ENCODE results near the gene BIRC7.

The BIRC7 gene

GRCh38 chr20:63281742-63282665, 46.3 kb downstream of the BIRC7 start:
- DNase-seq (ENCODE audit: low read depth), result no peak

GRCh38 chr20:63282946-63283345, 47.2 kb downstream of the BIRC7 start:
- no peak for DNase-seq (ENCODE audit: low read depth)

DNA sequence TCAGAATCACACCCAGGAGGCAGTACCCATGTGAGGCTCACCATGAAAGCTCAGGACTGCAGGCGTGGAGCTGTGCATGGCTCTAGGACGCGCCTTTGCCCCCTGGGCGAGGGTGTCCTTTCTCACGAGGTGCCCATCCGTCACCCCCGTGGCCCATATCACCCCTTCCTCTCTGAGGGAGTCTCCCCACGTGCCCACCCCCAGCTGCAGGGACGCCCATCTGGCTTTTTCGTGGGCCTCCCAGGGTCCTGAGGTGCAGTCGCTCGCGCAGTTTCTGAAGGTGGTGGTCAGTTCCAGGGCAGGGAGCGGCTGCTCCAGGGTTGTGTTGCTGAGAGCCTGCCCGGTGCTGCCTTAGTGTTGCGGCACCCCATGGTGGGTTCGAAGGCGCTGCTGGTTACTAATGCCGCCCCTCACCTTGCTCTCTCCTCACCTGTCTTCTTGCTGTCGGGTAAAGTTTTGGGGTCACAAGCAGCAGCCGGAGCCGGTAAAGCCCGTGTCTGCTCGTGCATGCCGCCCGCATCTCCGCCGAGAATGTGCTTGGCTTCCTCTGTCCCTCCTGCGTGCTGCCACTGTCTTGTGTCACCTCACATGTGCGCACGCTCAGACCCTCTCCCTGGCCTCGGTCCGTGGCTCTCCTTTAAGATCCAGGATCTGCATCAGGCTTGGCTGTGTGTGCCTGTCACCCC, 47.8 kb downstream of the BIRC7 start:
- no peak for DNase-seq (ENCODE audit: low read depth)

DNA sequence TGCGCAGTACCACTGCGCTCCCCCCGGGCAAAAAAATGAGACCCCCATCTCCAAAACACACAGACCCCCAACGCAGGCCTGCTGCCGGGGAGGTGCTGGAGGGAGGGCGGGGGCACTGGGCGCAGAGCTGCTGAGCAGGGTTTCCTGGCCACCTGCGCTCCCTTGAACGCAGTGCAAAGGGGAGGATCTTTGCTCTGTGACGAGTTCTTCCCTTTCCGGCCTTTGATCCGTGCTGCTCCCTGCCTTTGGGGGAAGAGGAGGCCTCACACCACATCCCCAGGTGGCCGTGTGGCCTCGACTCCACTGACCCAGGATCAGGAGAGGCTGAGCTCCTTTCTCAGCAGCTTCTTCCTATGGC, 48.4 kb downstream of the BIRC7 start:
- no peak for DNase-seq (ENCODE audit: low read depth)

GRCh38 chr20:63284544-63284949, 48.8 kb downstream of the BIRC7 start:
- no peak for DNase-seq (ENCODE audit: low read depth)

- DNase-seq (ENCODE audit: low read depth), result no peak
Measured at GRCh38 chr20:63284981-63285524, 49.3 kb downstream of the BIRC7 start.

GRCh38 chr20:63285636-63286615, 50.2 kb downstream of the BIRC7 start:
- DNase-seq (ENCODE audit: low read depth), result no peak

GRCh38 chr20:63286781-63287696, 51.3 kb downstream of the BIRC7 start:
- no peak for DNase-seq (ENCODE audit: low read depth)

DNA sequence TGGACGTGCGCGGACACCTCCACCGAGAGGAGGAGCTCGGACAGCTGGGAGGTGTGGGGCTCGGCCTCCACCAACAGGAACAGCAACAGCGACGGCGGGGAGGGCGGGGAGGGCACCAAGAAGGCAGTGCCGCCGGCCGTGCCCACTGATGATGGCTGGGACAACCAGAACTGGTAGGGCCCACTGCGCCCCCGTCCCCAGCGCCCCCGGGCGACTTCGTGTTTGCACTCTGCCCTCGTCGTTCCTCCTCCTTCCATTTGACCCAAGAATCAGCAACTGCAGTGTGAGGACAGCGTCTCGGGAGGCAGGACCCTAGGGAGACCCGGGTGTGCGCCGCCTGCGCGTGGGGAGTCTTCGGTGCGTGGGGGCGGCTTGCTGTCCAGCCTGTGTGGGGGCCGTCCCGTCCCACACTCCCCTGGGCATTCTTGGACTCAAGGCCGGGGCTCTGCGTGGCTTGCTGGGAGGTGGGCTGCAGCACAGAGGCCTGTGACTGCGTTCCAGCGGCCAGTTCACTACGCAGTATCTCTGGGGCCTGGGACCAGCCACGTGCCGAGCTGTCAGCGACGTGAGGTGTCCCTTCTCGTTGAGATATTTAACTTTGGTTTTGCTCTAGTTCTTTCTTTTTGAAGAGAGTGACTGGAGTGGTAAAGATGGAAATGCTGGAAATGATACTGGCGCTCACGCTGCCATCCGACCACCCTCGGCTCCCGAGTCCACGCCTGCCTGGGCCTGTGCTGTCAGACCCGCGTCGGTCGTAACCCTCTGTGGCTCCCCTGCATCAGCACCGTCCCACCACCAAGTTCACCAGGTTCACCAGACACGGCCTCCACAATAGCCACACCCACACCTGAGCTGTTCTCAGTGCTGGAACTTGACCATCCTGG, 52.2 kb downstream of the BIRC7 start:
- DNase-seq (ENCODE audit: low read depth), result no peak

GRCh38 chr20:63288581-63289251, 53.0 kb downstream of the BIRC7 start:
- DNase-seq (ENCODE audit: low read depth), result no peak

- no peak for DNase-seq (ENCODE audit: low read depth)
Measured at GRCh38 chr20:63289311-63290135, 53.8 kb downstream of the BIRC7 start.
